SK-N-SH (cell line): ENCODE results near the gene NECTIN1.

Source experiments
- CTCF ChIP-seq: fragments of 200-600 bp; sonication (generic); IDR thresholded peaks from 2 replicates; pipeline ENCODE4 v1.6.1; 2017; ENCODE audit warnings: antibody characterized with exemption, mild to moderate bottlenecking, moderate library complexity
- EP300 ChIP-seq, 2 experiments: IDR thresholded peaks; 2 replicates each; pipeline versions ENCODE4 v1.4.0 to v1.6.1; 2012; ENCODE audit warnings: borderline replicate concordance in 1 of 2, low read depth in 1 of 2, low read length in 1 of 2
- GABPA ChIP-seq: IDR thresholded peaks from 2 replicates; pipeline ENCODE4 v1.4.0; 2012; ENCODE audit warnings: low read depth, mild to moderate bottlenecking
- GATA2 ChIP-seq: sonication (generic); formaldehyde crosslinking; IDR thresholded peaks from 2 replicates; pipeline ENCODE4 v1.5.0; 2020; ENCODE audit warnings: mild to moderate bottlenecking, missing genetic modification reagents
- MEF2A ChIP-seq: IDR thresholded peaks from 2 replicates; pipeline ENCODE4 v1.4.0; 2012; ENCODE audit warnings: low read depth, borderline replicate concordance
- MXI1 ChIP-seq: IDR thresholded peaks from 2 replicates; pipeline ENCODE4 v1.6.1; 2012; ENCODE audit warnings: mild to moderate bottlenecking, low read depth, low read length, improper control_type of control experiment
- NFIC ChIP-seq: IDR thresholded peaks from 2 replicates; pipeline ENCODE4 v1.4.0; 2012; ENCODE audit warnings: borderline replicate concordance
- POLR2AphosphoS5 ChIP-seq: IDR thresholded peaks from 2 replicates; pipeline ENCODE4 v1.6.1; 2012; ENCODE audit warnings: low read depth, low read length
- RFX5 ChIP-seq: IDR thresholded peaks from 2 replicates; pipeline ENCODE4 v1.6.1; 2012; ENCODE audit warnings: mild to moderate bottlenecking, improper control_type of control experiment, low read length
- RXRA ChIP-seq: IDR thresholded peaks from 2 replicates; pipeline ENCODE4 v1.4.0; 2012; ENCODE audit warnings: low read depth, mild to moderate bottlenecking, borderline replicate concordance
- TAF1 ChIP-seq: IDR thresholded peaks from 2 replicates; pipeline ENCODE4 v1.6.1; 2012; ENCODE audit warnings: low read depth, mild to moderate bottlenecking, low read length, moderate library complexity, borderline replicate concordance

- no peak for TF ChIP-seq MXI1
- no peak for TF ChIP-seq TAF1
- no peak for TF ChIP-seq POLR2AphosphoS5
- TF ChIP-seq CTCF = no peak
- TF ChIP-seq RFX5 = no peak
- no peak for TF ChIP-seq NFIC
- TF ChIP-seq GATA2 = no peak
- TF ChIP-seq GABPA = no peak
- no peak for TF ChIP-seq EP300 (IDR thresholded peaks at IDR 0.05; ENCODE audit: borderline replicate concordance in 1 of 2, low read depth in 1 of 2, low read length in 1 of 2)
- no peak for TF ChIP-seq MEF2A
- TF ChIP-seq RXRA = no peak
Observed at GRCh38 chr11:119745776-119746535, 17.0 kb upstream of the NECTIN1 start.
